ENCODE data around the gene JOSD1. TPM values are rescaled to one million over a fixed set of nuclear protein-coding genes. Genes with fewer than 3 reads are reported as not detected.
A peak's percentile ranks its signal among the peaks of the same experiment; 100 is the strongest.

Gene JOSD1
- total RNA-seq, 1 donor, result 61.2 TPM

DNA sequence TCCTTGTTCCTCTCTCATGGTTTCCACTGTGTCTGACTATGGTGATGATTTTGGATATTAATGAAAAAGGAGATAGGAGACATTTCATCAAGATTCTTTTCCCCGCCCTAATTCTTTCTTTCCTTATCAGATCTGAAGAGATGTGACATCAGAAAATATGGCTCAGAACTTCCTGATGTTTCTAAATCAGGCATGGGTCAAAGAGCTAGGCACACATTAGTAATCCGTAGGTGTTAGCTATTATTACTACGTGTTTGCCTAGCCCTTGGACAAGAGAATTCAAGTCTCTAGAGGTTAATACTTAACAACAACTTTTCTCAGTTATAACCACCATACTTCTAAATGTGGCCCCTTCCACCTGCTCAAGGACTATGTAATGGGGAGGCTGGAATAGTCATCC is 5.8 kb downstream of the JOSD1 start:
- TF ChIP-seq, protein P1, sequence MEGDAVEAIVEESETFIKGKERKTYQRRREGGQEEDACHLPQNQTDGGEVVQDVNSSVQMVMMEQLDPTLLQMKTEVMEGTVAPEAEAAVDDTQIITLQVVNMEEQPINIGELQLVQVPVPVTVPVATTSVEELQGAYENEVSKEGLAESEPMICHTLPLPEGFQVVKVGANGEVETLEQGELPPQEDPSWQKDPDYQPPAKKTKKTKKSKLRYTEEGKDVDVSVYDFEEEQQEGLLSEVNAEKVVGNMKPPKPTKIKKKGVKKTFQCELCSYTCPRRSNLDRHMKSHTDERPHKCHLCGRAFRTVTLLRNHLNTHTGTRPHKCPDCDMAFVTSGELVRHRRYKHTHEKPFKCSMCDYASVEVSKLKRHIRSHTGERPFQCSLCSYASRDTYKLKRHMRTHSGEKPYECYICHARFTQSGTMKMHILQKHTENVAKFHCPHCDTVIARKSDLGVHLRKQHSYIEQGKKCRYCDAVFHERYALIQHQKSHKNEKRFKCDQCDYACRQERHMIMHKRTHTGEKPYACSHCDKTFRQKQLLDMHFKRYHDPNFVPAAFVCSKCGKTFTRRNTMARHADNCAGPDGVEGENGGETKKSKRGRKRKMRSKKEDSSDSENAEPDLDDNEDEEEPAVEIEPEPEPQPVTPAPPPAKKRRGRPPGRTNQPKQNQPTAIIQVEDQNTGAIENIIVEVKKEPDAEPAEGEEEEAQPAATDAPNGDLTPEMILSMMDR (IDR thresholded peaks at IDR 0.05; ENCODE audit: insufficient read depth, low read length), result no peak
- peak; percentile 23 for DNase-seq (ENCODE audit: low read depth)

DNA sequence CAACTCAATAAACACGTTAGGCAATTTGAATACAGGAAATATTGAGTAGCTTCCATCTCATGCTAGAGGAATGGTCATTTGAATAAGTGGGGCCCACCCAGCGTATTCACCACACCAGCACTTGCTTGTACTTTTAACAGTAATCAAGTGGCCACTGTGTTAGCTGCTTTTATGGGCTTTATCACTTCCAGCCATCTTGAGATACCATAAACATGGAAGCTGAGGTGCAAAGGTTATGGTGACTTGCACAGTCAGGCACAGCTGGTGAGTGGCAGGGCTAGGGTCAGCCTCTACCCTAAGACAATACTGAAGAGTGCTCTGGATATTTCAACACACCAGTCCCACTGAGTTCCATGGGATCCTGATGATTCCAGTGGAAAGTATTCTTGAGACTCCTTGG is 6.7 kb downstream of the JOSD1 start:
- no peak overlapping the region for H3K4me3 ChIP-seq (ENCODE audit: low read depth, low read length)
- TF ChIP-seq, protein P1 (IDR thresholded peaks at IDR 0.05; ENCODE audit: insufficient read depth, low read length), result no peak
- no peak for DNase-seq (ENCODE audit: low read depth)

More for the DNA sequence above, 5.8 kb downstream of the JOSD1 start:
- H3K4me3 ChIP-seq (ENCODE audit: low read depth, low read length), result no peak overlapping the region

DNA sequence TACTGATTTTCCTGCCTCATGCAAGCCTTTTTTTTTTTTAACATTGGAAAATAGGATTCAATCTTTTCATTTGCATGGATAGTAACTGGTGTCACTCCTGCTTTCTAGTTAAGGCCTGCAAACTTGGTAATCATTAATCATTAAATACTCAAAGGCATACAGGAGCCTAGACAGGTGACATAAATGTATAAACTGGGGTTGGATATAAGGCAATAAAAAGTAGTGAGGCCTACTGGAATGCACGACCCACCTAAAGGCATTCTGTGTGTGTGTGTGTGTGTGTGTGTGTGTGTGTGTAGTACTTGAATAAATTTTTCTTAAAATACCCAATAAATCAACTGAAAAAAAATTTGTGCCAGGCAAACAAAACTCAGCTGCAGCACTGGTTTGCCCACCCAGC is 11.1 kb downstream of the JOSD1 start:
- H3K4me3 ChIP-seq (ENCODE audit: low read depth, low read length), result no peak overlapping the region
- TF ChIP-seq, protein P1 (IDR thresholded peaks at IDR 0.05; ENCODE audit: insufficient read depth, low read length), result no peak
- no peak for DNase-seq (ENCODE audit: low read depth)

DNA sequence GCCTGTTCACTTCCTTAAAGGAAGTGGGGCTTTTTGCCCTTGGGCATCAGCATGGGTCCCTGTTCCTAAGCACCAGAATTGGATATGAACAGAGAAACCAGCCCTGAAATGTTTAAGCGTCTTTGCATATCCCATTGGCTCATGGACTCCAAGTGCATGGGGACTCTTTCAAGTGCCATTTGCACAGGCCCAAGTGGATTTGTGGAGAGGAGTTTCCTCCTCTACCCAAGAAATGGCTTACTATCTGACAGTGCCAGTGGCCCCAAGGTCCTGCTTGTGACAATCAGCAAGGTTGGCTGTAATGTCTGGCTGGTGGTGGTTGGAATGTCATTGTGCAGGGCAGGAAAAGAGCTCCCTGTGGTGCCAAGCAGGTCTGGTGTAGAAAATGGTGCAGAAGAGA is 15.0 kb downstream of the JOSD1 start:
- TF ChIP-seq, protein P1 (IDR thresholded peaks at IDR 0.05; ENCODE audit: insufficient read depth, low read length), result no peak
- H3K4me3 ChIP-seq (ENCODE audit: low read depth, low read length), result no peak overlapping the region
- no peak for DNase-seq (ENCODE audit: low read depth)

DNA sequence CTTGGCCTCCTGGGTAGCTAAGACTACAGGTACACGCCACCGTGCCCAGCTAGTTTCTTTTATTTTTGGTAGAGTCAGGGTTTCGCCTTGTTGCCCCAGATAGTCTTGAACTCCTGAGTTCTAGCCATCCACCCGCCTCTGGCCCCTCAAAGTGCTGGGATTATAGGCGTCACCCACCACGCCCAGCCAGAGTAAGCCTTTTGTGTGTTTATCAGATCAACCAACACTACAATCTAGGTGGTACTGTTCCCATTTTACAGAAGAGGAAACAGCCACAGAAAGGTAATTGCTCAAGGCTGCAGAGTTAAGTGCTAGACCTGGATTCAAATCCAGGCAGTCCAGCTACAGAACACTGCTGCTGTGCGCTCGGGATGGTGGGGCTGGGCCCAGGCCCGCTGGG is 15.8 kb downstream of the JOSD1 start:
- H3K4me3 ChIP-seq (ENCODE audit: low read depth, low read length), result no peak overlapping the region
- TF ChIP-seq, protein P1 (IDR thresholded peaks at IDR 0.05; ENCODE audit: insufficient read depth, low read length), result no peak
- DNase-seq (ENCODE audit: low read depth), result no peak

DNA sequence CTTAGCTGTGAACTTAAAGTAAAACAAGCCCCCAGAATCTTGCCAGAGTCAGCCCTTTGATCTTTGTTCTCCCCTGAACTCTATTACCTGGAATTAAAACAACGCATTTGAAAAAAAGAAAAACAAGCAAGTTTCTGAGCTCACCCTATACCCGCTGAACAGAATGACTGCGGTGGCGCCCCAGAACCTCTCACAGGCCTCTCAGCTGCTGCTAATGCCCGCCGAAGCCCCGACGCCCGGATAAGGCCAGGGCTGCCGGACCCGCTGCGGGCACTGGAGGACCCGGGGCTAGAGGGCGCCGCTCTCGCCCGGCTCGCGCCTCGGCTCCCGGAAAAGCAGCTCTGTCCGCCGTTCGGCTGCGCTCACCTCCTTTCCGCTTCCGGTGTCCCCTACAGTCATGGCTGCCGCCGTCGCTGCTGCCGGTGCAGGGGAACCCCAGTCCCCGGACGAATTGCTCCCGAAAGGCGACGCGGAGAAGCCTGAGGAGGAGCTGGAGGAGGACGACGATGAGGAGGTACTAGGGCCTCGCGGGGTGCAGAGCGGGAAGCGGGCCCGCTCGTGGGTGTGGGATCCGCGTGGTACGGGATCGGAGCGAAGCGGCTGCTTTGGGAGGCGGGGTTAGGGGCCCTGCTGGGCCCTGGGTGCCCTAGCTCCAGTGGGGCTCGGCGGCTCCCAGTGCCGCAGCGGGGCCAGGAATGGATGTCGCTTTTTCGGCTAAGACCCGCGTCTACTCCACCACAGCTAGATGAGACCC is 19.0 kb downstream of the JOSD1 start, which contains the start of gene TOMM22:
Gene TOMM22, plus strand, starts transcription at position 376 of the 754 bp plus-strand sequence. Its CDS starts 22 bp downstream, at position 398.
- DNase-seq (ENCODE audit: low read depth), result peak; percentile 83
- H3K4me3 ChIP-seq (ENCODE audit: low read depth, low read length), result peak within 1 kb of the TSS; percentile 98
- TF ChIP-seq, protein P1 (IDR thresholded peaks at IDR 0.05; ENCODE audit: insufficient read depth, low read length), result peak; percentile 51
